Transverse colon (tissue), 3 donors: ENCODE measurements around the gene PCNX2.

Experiments used
- CTCF ChIP-seq, 5 experiments: fragments of 200-600 bp in 3 of 5; fragments of 450-650 bp in 2 of 5; sonication (generic) in 3 of 5; IDR thresholded peaks; 1 replicate in 2 of 5; 2 replicates in 3 of 5; pipeline ENCODE4 v1.5.1; 2016 to 2017; ENCODE audit warnings: antibody characterized with exemption in 5 of 5, inconsistent platforms in 3 of 5, mild to moderate bottlenecking in 2 of 5, moderate library complexity in 1 of 5
- EP300 ChIP-seq: sonication (generic); formaldehyde crosslinking; IDR thresholded peaks from one replicate; pipeline ENCODE4 v1.6.1; 2017; ENCODE audit warnings: antibody characterized with exemption, low read depth
- POLR2A ChIP-seq: fragments of 450-650 bp; IDR thresholded peaks from one replicate; pipeline ENCODE4 v1.6.1; 2016; ENCODE audit warnings: antibody characterized with exemption, mild to moderate bottlenecking, moderate library complexity

- no peak for TF ChIP-seq CTCF (IDR thresholded peaks at IDR 0.05)
- TF ChIP-seq POLR2A: no peak
- TF ChIP-seq EP300: no peak
These were observed 268.5 kb downstream of the PCNX2 start for GRCh38 chr1:233027046-233027445.
